GM04503 (cell line): ENCODE data around the gene GSTM4.

ENCODE experiments used
- DNase-seq: peaks from one replicate; pipeline ENCODE4 v3.0.0-alpha.2; 2012; ENCODE audit warnings: low read depth

Gene GSTM4

GRCh38 chr1:109655615-109656519, at the start of gene GSTM4:
Gene GSTM4, plus strand, starts transcription at chr1:109656099. Its CDS starts 291 bp downstream, at chr1:109656390.
- DNase-seq = no peak

- no peak for DNase-seq
Observed at GRCh38 chr1:109609881-109610280, 46.0 kb upstream of the GSTM4 start.

GRCh38 chr1:109610609-109611307, 45.1 kb upstream of the GSTM4 start:
- no peak for DNase-seq

GRCh38 chr1:109611308-109611990, 44.5 kb upstream of the GSTM4 start:
- no peak for DNase-seq

GRCh38 chr1:109613361-109614147, 42.3 kb upstream of the GSTM4 start:
- DNase-seq = no peak

- no peak for DNase-seq
Observed at GRCh38 chr1:109615879-109616278, 40.0 kb upstream of the GSTM4 start.

- no peak for DNase-seq
Observed at GRCh38 chr1:109616391-109616790, 39.5 kb upstream of the GSTM4 start.

GRCh38 chr1:109617291-109617801, 38.6 kb upstream of the GSTM4 start:
- peak; percentile 91 for DNase-seq

- no peak for DNase-seq
Observed at GRCh38 chr1:109618661-109619575, 37.0 kb upstream of the GSTM4 start.

GRCh38 chr1:109619576-109620400, 36.1 kb upstream of the GSTM4 start, which contains the start of the genes AMPD2 and GNAT2:
Gene AMPD2, plus strand, starts transcription at chr1:109619837. Its CDS starts 1,339 bp downstream, at chr1:109621176.
Gene GNAT2, minus strand, starts transcription at chr1:109619616. Its CDS starts 6,746 bp downstream, at chr1:109612870.
- DNase-seq = no peak

- DNase-seq = no peak
Observed at GRCh38 chr1:109620401-109620791, 35.5 kb upstream of the GSTM4 start.

- DNase-seq = peak; percentile 75
Observed at GRCh38 chr1:109620841-109621286, 35.0 kb upstream of the GSTM4 start.

- DNase-seq = no peak
Observed at GRCh38 chr1:109621379-109622136, 34.3 kb upstream of the GSTM4 start.

- DNase-seq = no peak
Observed at GRCh38 chr1:109622137-109622892, 33.6 kb upstream of the GSTM4 start.

- DNase-seq = no peak
Observed at GRCh38 chr1:109622895-109623294, 33.0 kb upstream of the GSTM4 start.

- no peak for DNase-seq
Observed at GRCh38 chr1:109623601-109624161, 32.2 kb upstream of the GSTM4 start.
